Inferior parietal cortex (tissue), 1 donor: ENCODE results near the gene KCNQ4.

ENCODE experiments used
- DNase-seq: peaks from one replicate; pipeline ENCODE4 v3.0.0-alpha.2; 2016; ENCODE audit errors: extremely low spot score

Gene KCNQ4

DNA sequence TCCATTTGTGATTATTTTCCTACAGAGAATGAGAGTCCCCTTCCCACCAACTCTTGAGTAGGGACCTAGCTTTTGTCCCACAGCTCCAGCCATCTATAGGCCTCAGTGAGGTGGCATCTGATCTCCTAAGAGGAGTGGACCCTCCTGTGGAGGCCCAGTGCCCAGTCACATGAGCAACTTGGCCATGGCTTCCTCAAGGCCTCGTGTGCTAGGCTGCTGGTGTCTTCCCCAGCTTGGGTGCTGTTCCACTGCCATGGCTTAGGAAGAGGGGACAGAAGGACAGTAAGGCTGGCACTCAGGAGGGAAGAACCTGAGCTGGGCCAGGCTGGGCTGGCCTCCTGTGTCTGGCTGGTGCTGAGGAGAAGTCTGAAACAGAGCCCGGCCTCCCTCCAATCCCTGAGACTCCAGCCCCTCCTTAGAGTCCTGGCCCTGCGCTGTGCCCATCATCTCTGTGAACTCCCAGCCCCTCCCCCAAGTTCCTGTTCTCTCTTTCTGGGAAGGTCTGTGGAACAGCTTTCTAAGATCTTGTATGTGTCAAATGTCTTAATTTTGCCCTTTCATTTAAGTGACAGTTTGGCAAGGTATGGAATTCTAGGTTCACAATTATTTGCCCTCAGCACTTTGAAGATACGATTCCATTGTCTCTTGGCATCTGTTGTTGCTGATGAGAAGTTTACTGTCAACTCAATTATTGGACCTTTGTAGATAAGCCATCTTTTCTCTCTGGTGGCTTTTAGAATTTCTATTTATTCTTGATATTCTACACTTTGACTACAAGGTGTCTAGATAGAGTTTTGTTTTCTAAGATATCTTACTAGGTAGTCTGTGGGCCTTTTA, 7.1 kb upstream of the KCNQ4 start:
- DNase-seq: no peak

DNA sequence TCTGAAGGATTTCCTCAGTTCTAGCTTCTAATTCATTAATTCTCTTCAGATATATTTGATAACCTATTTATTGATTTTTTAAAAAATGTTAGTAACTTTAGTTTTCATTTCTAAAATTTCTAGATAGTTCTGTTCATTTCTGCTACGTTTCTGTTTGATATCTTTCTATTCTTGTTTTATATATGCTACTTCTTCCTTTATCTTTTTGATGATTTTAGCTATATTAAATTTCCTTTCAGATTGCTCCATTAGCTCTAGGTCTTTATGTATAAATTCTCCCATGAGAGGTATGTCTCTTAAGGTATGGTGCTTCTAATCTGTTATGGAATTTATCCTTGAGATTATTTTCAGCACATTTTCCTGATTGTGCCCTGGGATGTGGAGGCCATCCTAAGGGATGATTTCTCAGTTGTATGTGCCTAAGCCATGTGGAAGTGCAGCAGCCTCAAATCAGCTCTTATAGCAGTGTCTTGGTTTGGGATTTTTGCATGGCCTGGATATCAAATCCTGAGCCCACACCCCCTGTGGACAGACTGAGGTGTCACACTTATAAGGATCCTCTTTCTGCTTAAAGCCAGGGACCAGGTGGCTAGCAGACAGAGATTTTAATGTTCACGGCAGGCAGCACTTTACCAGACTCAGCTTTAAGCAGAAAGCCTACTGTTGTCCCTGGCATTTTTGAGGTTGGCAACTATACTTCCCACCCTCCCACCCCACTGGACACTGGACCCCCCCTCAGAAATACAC, 6.2 kb upstream of the KCNQ4 start:
- no peak for DNase-seq

DNA sequence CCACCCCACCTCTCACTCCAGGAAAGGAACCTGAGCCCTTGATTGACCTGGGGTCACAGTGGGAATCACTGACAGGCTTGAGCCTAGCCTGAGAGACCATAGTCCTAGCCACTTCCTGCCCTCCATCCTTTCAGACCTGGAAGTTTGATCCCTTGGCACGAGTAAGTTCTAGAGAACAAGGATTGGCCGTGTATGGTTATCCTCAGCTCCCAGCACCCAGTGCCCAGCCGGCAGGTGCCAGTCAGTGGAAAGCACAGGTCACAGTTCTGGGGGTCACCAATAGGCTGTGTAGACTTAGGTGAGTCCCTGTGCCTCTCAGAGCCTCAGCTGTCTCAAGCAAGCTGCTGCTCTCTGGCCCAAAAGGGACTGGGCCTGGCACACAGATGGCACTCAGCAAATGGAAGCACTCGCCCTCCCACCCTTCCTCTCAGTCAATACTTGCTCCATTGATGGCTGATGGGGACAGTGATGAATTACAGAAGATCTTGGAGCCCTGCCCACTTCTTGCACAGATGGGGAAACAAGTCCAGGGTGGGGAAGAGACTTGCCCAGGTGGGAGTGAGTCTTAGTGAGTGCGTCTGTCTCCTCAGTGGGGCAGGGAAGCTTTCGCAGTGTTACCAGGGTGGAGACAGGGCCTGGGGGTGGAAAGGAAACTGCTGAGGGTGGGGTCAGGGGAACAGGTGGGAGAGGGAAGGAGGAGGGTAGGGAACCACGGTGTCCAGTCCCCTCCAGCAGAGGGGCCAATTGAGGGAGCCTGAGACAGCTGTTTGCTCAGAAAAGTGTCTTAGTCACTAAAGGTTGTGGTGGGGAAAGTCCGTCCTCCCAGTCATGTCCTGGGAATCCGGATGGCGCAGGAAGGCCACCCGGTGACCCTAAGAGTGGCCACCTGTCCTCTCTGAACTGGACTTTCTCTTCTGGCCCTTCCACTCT, 2.6 kb upstream of the KCNQ4 start:
- DNase-seq: no peak

DNA sequence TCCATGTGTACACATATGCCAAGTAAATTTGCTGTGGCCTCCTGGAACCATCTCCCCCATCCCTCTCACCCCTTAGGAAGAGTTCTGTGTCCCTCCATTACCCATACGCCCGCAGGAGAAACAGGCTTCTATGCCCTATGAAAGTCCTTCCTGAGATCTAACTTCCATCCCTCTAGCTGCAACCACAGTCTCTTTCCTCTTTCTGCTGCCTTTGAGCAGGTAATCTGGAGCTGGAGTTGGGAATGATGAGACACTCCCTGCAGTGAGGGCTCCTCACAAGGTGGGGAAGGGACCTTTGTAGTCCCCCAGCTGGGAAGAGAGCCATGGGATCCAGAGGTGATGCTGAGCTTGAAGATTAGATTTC, 2.0 kb upstream of the KCNQ4 start:
- no peak for DNase-seq

DNA sequence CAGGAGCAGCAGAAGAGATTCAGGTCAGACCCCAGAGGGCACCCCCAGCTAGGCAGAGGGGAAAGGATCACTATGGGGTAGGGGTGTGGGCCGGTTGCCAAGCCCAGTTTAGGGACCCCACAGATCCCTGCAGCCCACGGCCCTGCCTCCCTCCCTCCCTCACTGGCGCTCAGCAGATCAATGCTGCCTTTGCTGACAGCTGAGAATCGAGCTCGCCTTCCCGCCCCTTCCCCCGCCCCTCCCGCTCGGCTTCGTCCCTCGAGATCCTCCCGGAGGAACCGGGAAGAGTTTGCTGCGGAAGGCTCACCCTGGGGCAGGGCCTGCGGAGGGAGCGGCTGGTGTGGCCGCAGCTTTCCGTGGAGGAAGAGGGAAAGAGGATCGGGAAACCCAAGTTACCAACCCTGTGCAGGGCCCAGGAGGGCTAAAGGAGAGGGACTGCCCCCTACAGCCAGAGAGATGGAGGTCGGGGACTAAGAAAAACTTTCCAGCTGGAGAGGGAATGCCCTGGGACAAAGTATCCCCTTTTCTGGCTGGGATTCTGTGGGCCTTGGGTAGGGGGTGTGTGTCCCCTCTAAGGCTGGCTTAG, 1.1 kb upstream of the KCNQ4 start:
- DNase-seq: no peak

DNA sequence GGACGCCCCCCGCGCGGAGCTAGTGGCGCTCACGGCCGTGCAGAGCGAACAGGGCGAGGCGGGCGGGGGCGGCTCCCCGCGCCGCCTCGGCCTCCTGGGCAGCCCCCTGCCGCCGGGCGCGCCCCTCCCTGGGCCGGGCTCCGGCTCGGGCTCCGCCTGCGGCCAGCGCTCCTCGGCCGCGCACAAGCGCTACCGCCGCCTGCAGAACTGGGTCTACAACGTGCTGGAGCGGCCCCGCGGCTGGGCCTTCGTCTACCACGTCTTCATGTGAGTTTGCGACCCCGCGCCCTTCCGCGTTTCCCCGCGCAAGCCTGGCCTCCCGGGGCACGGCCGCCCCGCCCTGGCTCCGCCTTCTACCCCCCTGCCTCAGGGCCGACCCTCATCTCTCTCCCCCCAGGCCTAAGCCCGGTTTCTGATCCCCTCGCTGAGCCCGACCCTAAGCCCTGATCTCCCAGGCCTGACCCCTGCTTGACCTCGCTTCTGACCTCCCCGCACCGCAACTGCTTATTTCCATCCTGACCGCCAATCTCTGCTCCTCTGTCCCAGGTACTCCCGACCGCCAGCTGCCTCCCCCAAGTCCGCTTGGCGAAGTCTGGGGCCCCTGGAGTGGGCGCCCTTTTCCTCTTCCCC, 669 bp downstream of the KCNQ4 start:
- no peak for DNase-seq

DNA sequence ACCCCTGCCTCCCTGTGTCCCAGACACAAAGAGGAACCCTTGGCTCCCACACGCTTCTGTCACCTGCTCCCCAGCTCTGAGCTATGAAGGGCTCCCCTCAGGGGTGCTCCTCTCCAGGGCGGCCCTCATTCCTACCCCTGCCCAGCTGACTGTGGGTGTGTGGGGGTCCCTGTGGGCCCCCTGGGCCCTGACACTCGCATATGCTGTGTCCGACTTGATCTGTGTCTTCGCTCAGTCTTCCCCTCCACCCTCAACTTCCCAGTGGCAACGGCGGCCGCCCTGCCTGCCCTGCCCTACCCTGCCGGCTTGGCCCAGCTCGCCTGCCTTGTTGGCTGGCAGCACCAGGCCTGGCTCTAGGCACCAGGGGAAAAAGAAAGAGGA, 1.2 kb downstream of the KCNQ4 start:
- no peak for DNase-seq

DNA sequence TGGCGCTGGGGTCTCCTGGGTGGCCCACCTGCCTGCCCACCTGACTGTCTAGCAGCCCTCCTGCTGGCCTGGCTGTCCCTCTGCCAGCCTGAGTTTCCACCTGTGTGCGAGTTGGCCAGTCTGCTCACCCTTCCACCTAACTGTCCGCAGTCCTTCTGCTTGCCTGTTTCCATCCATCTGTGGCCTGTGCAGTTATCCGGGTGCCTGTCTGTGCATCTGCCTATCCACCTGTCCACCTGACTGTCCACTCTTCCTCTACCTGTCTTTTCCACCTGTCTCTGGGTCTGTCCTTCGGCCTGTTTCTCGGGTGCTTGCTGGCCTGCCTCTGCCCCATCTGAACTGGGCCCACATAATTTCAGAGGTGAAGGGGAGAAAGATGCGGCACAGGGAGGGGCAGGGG, 1.9 kb downstream of the KCNQ4 start:
- no peak for DNase-seq

DNA sequence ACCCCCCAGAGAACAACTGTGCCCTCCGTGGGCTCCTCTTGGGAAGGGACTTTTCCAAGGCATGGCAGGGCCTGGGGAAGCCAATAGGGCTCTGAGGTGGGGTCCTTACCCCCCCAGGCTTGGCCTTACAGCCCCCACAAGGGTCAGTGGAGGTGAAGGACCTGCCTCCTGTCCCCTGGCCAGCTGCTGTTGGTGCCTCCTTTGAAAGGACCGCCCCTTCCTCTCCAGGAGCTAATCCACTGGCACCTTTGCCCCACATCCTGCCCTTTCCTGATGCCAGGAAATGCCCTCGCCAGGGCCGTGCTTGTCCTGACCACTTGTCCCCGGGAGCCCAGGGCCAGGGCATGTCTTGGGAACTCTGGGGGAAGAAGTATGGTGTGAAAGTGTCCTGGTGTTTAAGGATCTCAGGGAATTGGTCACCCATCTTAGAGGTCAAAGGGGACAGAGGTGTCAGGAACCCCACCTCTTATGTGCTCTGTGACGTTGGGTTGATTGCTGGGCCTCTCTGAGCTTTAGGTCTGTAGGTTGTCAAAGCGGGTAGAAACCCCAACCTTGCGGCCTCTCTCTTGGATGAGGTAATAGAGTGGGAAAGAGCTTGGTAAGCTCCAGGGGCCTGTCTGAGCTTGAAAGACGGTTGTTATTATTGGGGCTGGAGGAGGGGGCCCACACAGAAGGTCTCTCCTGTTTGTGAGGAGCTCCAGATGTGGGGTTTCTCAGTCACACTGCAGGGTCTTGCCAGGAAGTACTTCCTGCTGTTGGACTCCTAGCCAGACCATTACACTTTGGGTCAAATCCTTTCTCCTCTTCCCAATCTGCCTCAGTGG, 2.8 kb downstream of the KCNQ4 start:
- no peak for DNase-seq

DNA sequence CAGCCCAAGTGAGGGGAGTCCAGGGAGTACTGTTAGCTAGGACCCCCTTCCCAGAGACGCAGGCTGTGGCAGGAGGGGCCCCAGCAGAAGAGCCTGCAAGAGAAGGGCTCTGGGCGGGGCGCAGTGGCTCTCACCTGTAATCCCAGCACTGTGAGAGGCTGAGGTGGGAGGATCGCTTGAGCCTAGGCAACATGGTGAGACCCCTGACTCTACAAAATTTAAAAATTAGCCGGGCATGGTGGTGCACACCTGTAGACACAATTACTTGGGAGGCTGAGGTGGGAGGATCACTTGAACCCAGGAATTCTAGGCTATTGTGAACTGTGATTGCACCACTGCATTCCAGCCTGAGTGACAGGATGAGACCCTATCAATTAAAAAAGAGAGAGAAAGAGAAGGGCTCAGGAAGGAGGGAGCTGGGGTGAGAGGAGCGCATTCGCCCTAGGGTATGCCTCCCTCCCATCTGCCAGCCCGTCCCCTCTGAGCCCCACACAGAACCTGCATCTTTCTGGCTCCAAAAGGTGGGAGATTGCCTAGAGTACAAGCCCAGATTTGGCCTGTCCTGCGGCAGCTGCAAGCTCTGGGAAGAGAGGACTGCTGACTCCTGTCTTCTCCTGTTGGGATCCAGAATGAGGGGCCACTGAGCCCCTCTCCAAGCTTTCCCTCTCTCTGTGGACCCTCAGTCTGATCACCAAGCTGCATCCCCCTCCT, 3.6 kb downstream of the KCNQ4 start:
- no peak for DNase-seq

DNA sequence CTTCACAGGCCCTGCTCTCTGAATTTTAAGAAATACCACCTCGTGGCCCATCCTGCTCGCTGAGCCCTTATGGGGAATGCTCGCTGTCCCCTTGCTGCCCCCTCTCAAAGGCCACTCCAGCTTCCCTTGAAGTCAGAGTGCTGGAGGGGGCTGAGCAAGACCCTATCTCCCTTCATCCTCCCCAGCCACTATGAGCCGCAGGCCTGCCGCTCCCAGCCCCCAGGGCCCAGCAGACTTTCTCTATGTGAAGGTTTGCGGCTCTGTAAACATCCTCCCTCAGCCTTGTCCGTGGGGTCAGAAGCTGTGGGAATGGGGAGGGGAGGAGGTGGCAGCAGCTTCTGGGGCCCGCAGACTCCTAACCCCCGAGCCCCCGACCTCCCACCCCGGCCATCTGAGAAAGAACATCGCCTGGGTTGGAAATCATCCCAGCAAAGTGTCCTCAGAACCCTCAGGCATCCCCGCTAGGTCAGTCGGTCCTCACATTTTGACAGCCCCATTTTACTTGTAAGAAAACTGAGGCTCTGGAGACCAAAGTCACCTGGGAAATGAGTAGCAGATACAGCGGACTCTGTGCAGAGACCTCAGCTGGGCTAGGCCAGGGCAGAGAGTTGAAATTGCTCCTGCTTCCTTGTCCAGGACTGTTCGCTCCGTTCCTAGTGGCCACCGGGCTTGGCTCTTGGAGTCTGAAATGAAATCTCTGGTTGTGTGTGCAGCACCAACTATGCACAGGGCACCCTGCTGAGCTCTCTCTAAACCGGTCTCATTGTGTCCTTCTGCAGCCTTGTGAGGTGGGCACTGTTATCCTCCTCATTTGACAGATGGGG, 4.4 kb downstream of the KCNQ4 start:
- no peak for DNase-seq

DNA sequence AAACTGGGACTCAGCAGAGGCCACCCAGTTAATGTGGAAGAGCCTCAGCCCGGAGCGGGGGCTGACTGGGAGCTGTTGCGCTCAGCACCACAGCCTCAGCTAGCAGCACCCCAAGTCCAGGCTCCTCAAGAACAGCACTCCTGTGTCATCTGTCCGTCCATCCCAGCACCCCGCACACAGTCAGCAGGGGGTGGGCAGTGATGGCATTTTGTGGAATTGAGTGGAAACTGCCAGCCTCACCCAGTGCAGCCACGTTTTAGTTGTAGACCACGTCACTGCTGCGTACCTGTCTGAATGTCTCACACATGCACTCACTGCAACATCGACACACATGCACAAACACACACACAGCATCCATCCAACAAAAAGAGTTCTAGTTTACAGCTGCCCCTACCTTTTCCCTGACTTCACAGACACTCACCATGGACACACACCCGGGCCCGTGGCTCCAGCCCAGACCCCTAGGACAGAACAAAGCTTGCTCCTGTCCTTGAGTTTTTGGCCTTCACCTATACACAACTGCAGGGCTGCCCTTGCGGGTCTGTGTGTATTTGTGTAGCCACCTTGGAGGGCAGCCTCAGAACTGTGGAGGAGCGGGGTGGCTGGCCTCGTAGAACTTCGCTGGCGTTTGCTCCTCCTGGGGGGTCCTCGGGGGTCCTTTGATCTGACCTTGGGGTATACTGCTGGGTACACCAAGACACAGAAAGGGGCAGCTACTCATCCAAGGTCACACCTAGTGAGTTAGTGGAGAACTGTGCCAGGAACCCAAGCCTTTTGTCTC, 5.2 kb downstream of the KCNQ4 start:
- DNase-seq: no peak

DNA sequence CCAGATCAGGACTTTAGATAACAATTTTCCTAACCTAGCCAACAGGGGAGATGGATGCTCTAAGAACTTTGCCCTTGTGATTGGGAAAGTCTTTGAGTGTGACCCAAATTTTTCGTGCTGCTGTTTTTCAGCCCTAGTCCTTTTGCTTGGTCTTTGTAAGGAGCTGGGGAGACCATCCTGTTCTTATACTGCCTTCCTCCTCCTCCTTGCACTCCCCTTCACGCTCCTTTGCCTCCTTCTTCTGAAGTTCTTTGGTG, 5.7 kb downstream of the KCNQ4 start:
- no peak for DNase-seq

DNA sequence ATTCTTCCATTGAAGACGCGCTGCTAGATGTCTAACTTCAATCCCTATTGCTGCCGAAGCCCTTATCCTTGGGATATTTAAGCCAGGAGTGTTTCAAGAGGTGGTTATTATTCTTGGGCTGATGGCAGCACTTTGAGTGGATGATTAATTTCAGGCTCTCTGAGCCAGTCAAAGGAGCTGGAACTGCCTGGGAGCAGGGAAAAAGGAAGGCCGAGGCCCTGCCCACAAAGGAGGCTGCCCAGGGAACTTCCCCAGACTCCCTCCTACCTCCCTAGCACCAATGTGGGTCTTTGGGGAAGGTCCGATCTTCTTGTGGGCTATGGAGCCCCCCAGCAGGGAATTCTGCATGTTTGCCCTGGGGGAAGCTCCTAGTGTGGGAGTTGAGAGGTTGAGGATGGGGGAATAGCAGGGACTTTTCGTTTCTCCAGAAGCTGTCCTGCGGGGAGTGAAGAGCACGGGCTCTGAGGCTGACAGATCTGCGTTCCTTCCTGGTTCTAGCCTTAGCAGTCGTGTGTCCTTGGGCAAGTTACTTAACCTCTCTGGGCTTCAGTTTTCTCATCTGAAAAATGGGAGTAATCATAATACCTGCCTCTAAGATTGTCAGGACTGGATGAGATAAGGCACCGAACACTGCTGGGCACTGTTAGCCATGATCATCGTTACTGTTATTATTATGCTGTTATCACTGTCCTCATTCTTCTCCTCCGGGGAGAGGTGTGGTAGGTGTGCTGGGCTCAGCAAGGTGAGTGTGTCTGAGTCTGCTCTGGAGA, 6.3 kb downstream of the KCNQ4 start:
- DNase-seq: no peak

DNA sequence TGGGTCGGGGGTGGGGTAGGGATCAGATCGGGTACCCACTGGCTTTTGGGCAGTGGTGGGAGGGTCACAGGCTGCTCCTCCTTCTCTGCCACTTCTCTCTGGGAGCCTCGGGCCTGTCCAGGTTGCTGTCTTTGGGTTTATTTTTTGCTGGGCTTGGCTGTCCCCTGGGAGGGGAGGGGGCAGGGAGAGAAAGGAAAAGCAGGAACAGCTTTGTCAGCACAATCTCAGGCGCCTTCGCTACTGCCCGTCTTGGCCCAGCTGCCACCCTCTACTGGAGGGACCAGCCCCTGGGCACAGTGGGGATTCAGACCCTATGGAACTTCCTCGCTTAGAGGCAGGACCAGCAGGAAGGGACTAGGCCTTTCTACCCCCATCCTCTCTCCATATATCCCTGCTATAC, 8.4 kb downstream of the KCNQ4 start:
- DNase-seq: no peak

DNA sequence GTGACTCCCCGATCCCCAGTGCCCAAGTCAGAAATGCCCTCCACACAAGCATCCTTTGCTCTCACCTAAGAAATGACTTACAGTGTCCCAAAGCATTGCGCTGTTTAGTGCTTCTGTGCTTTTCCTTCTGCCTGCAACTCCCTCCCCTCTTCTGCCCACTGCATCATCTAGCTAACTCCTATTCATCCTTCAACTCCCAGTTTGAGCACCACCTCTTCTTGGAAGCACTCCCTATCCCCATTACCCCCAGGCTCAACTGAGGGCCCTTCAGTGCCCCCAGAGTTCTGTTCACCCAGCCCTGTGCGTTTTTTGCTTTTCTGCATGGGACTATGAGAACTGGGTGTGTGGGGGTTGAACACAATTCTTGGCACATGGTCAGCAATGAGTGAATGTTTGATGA, 10.0 kb downstream of the KCNQ4 start:
- no peak for DNase-seq

DNA sequence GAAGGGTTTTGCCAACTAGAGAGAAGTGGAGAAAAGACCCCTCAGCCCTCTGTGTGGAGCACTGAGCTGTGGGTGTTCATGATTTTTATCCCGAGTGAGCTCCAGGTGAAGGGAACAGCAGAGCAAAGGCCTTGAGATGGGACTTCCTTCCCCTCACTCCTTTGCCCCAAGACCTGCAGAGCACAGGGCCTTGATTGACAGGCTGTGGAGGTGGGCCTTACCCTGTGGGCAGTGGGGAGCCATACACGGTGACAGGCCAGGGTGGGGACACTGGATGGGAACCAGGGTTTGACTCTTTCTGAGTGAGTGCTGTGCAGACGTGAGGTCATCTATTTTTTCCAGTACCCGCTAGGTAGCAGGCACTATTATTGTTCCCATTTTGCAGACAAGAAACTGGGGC, 10.5 kb downstream of the KCNQ4 start:
- no peak for DNase-seq
